IPS-NIHi11 (cell line): ENCODE data around the gene GJB4.
"Not testable (repeated sequence)": the region's sequence is repeated elsewhere in the genome, so short reads cannot be mapped to it uniquely, and the experiment has no call there.

ENCODE experiments used
- DNase-seq: peaks from one replicate; pipeline ENCODE4 v3.0.0; 2012; ENCODE audit warnings: mixed read lengths, low spot score

The GJB4 gene

DNA sequence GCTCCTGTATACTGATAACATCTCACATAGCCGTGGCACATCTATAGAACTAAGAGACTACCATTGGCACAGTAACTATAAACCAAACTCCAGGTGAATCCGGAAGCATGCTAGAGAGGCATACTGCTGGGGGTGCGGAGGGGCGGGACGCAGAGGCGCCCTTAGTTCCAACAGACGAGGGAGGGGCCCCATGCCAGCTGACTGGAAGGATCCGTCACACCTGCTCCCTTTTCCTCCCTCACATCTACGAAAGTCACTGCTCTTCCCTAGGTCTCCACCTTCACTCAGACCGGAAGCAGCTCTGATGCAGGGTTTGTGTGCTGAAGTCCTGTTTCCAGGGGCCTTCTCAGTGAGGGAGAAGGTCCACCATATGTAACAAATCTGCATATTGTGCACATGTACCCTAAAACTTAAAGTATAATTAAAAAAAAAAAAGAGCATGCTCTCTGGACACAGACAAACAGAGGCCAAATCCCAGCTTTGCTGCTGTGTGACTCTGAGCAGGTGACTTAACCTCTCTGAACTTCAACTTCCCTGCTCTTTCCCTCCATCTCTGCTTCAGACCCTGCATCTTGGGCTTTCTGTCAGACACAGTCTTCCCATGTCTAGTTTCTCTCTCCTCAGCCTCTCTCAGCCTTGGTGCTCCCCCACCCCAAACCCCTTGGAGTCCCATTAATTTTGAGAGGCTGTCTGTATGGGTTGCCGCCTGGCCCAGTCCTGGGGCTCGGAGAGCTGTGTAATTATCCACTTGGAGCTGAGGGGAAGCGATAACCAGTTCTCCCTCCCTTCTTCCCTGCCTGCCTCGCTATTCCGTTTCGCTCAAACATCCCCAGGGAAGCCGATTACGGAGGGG lies 12.5 kb upstream of the GJB4 start:
- DNase-seq: no peak

GRCh38 chr1:34747638-34747941 lies 11.9 kb upstream of the GJB4 start:
- no peak for DNase-seq

DNA sequence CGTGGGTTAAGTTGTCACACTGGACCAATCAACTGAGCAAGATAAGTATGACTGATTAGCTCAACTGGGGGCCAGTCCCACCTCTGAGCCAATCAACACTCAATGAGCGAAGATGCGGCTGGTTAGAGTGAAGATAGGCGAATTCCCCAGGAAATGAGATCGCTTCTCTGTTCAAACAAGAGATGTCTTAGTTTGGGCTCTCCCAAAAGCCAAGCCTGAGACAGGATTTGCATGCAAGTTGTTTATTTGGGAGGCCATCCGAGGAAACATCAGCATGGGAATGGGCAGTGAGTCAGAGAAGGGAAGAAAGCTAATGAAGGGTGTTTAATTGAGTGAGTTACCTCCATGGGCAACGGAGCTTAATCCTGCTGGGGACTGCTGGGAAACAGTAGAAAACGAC lies 9.5 kb upstream of the GJB4 start:
- DNase-seq: peak; percentile 34

- no peak for DNase-seq
Measured at GRCh38 chr1:34750610-34751009, 8.9 kb upstream of the GJB4 start.

- DNase-seq: no peak
Measured at GRCh38 chr1:34753163-34753562, 6.4 kb upstream of the GJB4 start.

DNA sequence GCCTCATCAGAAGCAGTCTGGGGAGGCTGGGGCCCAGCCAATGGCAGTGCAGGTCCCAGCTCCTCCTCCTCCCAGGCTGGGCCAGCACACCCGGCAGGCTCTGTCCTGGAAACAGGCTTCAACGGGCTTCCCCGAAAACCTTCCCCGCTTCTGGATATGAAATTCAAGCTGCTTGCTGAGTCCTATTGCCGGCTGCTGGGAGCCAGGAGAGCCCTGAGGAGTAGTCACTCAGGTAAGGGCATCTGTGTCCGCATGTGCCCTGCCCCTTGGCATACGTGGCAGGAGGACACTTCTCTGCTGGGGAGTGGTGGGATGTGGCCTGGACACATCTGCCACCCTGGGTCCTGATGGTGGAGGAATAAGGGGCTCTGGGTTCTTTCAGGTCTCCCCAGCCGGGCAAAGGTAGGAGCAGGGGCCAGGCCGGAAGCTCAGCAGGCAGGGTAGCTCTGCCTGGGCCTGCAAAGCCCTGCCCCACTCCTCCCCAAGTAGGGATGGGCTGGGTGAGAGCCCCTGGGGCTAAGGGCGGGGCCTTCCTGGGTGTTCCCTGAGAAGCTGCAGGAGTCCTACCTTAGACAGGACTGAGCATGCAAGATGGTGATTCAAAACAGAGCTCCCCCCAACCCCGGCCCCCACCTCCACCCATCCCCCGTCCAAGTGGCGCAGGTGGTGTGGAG lies 4.4 kb upstream of the GJB4 start, which contains the start of gene GJB5:
Gene GJB5, plus strand, starts transcription at position 84 of the 674 bp plus-strand sequence. CDS start 2,284 bp downstream, outside the sequence.
- DNase-seq: peak; percentile 44

GRCh38 chr1:34755961-34756360 lies 3.6 kb upstream of the GJB4 start:
- no peak for DNase-seq

GRCh38 chr1:34757386-34757785 lies 2.2 kb upstream of the GJB4 start:
- no peak for DNase-seq

DNA sequence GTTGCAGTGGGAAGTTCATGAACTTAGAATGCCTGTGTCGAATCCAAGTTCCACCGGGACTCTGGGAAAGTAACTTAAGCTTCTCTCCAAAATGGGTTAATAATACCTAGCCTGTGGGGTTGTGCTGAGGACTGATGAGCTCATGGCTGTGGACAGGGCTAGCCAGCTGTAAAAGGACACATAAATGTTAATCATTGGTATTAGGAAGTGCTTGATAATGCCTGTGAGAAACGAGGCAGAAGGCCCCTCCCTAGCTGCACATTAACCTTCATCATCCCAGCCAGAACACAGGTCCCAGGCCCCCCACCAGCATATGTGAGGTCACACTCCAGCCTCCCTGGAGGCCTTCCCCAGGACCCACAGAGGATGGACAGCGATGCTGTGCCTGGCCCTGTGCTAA lies 789 bp upstream of the GJB4 start:
- no peak for DNase-seq

GRCh38 chr1:34761176-34761761 lies 1.7 kb downstream of the GJB4 start:
- no peak for DNase-seq

- no peak for DNase-seq
Measured at GRCh38 chr1:34761776-34762307, 2.3 kb downstream of the GJB4 start.

DNA sequence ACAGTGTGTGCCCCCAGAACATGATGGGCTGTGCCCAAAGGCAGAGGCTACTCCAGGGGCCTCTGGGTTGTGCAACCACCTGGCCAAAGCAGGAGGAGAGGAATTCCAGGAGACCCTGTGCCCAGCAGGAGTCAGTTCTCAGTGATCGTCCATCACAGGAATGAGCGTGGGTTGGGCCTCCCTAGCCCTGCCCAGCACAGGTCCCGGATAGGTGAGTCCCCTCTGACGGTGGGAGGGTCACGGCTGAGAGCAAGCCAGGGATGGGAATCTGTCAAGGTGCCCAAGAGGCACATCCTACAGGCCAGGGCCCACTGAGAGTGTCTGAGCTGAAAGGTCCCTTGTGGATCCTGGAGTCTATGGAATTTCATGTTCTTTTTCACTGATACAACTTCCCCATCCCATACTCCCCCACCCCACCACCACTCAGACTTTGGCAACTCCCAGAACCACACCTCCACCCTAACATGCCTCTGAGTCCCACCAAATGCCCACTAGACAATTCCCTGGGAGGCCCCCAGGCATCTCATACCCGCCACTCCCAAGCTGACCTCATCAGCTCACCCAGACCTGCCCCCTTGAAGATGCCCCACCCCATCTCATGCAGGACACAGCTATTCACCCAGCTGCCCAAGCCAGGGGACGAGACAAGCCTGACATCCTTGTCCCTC lies 3.1 kb downstream of the GJB4 start:
- DNase-seq: no peak

DNA sequence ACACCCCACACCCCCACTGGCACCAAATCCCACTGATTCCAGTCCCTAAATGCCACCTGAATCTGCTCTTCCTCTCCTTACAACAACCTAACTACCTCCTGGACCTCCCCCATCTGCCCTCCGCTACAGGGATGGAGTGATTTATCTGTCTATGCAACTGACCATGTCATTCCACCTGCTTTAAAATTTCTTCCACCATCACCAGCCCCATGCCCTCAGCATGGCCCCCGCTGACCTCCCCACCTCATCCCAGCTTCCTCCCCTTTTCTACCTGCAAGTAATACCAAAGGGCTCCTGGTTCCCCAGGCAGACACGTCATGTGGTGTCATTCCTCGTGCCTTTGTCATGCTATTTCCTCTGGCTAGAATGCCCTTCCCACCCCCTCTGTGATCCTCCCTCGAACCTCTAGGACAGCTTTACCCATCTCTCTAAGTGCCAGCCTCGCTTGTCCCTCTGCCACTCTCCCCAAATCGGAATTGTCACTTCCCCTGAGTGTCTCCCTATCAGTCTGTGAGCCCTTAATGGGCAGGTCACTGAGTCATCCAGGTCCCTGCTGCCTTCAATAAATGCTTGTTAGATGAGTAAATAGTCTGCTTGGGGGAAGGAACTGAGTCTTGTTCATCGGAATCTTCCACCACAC lies 3.7 kb downstream of the GJB4 start:
- peak; percentile 57 for DNase-seq

DNA sequence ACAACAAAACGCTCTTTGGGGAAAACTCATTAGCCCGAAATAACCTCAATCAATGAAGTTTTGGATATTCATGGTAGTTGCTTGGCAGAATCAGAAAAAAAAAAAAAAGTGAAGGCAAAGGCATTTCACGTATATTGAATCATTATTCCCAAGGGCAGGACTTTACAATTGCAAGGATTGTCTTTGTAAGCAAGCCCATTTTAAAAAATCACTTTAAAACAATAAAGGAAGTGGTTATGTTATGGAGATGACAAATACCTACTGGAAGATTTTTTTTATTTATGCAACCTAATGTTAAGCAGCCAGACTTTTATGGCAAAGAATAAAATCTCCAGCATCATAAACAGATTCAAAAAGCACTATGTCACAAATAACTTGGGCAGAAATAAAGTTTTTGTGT lies 9.3 kb downstream of the GJB4 start:
- no peak for DNase-seq

DNA sequence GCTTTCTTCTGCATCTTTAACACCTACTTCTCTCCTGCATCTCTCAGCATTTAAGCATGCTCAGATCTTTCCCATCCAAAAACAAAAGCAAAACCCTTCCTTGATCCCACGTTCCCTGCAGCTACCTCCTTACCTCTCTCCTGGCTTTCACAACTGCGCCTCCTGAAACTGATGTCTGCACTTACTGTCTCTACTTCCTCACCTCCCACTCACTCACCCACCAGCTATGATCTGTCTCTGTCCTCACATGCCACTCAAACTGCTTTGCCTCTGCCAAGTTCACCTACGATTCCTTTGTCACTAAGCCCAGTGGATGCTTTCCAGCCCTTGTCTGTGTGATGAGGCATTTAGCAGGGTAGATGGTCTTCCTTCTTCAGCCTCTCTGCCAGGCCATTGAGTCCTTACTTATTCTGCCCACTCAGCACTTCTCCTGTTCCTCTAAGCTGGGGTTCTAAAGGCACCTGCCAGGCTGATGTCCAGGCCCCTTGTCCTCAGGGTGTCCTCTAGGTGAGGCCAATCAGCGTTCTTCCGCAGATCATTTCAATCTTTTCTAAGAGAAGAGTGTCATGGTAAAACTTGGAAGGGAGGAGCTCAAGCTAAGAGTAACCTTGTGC lies 11.5 kb downstream of the GJB4 start:
- DNase-seq: no peak

GRCh38 chr1:34771573-34772371 lies 12.2 kb downstream of the GJB4 start:
- no peak for DNase-seq

DNA sequence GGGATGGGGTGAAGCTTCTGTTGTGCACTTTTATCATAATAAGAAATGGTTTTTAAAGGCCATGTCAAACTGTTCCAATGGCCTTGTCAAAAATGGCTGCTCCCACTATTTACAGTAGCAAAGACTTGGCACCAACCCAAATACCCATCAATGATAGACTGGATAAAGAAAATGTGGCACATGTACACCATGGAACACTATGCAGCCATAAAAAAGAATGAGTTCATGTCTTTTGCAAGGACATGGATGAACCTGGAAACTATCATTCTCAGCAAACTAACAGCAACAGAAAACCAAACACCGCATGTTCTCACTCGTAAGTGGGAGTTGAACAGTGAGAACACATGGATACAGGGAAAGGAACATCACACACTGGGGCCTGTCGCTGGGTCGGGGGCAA lies 13.6 kb downstream of the GJB4 start:
- DNase-seq: not testable (repeated sequence)

DNA sequence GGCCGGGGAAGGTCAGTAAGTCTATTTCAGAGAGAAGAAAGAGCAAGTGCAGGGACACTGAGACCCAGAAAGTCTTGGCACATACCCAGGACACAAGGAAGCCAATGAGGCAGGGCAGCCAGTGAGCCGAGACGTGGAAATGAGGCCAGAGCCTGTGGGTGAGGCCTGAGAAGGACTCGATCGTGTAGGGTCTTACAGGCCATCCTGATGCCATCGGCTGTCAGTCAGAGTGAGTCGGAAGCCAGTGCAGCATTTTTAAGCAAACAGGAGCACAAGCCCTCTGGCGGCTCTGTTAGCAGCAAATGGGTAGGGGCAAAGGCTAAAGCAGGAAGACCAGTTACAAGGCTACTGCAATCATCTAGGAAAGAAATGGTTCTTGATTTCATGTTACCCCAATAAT lies 15.4 kb downstream of the GJB4 start:
- DNase-seq: no peak

DNA sequence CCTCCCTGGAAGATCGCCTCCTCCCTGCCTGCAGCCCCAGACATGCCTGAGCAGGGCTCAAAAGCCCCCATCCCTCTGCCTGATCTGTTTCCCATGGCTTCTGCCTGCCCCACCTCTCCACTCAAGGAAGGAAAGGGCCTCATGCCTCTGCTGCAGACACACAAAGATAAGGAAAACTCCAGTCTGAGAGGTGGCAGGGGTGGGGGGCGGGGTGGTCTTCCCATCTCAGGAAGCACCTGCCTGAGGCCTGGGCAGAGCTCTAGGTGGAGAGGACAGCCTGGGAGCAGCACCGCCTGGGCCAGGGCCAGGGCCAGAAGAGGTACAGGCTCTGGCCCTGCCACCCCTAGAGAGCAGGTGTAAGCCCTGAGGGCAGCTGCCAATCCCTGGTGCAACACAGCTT lies 17.4 kb downstream of the GJB4 start:
- no peak for DNase-seq

- DNase-seq: no peak
Measured at GRCh38 chr1:34777519-34778321, 18.2 kb downstream of the GJB4 start.
